Suppressor macrophage (primary cell): ENCODE data around the gene SBF1.
A peak's percentile ranks its signal among the peaks of the same experiment; 100 is the strongest.
"Not testable (repeated sequence)": the region's sequence is repeated elsewhere in the genome, so short reads cannot be mapped to it uniquely, and the experiment has no call there.

ENCODE experiments used
- DNase-seq, 4 experiments: peaks; one replicate each; pipeline ENCODE4 v3.0.0-alpha.2; 2020 to 2022

Gene SBF1

DNA sequence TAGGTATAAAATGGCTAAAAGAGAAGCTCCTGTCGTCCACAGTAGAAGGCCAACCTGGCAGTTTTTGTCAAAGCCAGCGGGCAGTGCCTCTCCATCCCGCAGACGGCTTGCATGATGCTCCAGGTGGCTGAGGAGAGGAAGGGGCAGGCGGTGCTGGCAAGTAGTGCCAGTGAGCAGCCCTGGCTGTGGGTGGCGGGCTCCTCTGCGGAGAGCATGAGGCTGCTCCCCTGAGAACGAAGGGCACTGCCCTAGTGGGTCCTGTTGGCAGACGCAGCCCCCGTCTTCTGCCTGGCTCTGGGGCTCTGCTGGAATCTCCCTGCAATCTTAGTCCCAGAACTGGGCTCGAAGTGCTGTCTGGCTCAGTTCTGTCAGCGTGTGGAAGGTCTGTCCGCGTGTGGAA, 50.9 kb downstream of the SBF1 start:
- DNase-seq: no peak

DNA sequence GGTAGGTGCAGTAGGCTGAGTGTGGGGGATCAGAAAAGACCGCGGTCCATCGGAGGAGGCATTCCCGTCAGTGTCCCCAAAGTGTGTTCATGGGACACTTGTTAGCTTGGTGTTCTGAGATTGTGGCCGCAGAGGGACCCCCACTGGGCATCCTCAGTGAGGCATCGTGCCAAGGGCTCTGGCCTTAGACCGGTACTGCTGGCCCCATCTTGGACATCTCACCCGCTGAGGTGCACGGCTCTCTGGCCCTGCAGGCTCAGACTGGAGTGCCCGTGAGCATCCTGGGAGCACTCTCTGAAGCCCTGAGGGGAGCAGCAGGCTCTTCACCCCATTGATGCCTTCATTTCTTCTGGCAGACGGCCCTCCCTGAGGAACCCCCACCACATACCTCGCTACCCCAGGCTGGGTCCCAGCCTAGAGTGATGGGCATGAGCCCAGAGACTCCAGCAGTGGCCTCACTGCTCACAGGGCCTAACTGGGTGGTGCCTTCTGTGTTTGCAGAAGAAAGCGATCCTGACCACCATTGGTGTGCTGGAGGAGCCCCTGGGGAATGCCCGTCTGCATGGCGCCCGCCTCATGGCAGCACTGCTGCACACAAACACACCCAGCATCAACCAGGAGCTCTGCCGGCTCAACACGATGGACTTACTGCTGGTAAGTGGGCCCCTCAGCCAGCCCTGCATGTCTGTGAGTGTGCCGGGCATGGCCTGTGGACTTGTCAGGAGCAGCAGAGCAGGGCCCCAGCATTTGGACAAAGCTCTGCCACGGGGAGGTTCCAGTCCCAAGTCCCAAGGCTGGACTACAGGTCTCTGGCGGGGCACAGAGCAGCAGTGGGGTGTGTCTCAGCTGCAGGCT, 51.6 kb downstream of the SBF1 start:
- no peak for DNase-seq

DNA sequence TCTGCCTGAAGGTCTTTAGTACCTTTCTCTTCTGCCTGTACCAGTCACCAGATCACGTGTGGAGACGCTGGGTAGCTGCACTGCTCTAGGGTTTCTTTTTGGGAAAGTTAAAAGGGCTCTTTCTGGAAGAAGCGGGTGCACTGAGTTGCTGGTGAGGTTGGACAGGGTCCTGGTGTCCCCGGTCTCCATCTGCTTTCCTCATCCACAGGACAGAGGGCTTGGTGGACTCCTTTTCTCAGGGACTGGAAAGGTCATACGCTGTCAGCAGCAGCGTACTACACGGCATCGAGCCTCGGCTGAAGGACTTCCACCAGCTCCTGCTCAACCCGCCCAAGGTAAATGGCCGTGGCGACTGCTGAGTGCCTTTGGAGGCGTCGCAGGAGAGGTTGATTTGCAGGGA, 52.8 kb downstream of the SBF1 start:
- no peak for DNase-seq

DNA sequence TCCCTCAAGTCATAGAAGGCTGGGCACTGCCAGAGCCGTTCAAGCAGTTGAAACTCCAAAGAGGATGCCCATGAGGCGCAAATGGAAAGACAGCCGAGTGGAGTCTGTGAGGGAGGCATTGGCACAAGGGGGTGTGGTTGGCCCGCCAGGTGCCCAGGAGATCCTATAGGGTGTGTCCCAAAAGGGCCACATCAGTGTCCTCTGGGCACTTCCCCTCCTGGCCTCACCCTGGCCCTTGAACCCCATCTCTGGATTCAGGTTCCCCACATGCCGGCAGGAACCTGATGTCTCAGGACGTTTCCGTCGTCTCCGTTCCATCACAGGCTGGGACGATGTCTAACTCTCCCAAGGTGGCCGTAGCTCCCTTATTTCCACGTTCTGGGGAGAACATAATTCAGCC, 54.3 kb downstream of the SBF1 start:
- DNase-seq: no peak

DNA sequence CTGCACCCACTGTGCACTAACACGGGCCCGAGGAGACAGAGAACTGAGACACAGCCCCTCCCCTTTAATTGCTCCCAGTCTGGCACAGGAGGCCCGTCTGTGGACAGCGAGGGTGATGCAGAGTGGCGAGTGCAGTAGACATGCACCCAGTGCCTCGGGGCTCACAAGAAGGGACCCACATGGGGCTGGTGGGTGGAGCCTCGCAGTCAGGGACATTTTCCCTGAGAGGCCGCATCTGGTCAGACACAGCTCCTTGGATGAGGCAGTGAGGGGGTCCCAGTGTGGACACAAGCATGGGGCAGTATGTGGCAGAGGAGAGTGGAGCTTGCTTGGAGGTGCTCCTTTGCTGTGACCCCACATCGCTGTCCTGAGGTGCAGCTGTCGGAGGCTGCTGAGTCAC, 54.8 kb downstream of the SBF1 start:
- DNase-seq: no peak

DNA sequence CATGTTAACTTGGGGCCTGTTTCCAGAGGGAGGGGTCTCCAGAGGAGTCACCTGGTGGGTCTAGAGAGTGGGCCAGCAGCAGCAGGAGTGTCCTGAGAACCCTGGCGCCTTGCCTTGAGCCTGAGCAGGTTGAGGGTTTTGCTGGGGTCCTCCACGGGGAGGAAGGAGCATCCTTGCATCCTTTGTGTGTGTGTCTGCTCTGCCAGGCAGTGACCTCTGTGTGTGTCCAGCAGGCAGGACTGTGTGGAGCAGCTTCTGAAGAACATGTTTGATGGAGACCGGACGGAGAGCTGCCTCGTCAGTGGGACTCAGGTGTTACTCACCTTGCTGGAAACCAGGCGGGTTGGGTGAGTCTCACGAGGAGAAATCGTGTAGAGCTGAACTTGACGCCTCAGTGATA, 55.7 kb downstream of the SBF1 start:
- DNase-seq: no peak

DNA sequence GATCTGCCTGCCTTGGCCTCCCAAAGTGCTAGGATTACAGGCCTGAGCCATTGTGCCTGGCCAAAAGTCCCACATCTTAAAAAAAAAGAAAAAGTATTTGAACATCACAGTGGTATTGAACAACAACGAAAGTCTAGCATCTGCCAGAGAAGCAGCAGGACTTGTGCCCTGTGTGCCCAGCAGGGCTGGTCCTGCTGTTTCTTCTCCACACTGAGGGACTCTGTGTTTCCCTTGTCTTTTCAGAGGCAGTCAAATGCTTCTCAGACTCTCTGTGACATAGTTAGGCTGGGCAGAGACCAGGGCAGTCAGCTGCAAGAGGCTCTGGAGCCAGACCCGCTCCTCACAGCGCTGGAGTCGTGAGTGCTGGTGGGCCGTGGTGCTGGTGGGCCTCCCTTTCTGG, 56.2 kb downstream of the SBF1 start:
- DNase-seq: no peak

DNA sequence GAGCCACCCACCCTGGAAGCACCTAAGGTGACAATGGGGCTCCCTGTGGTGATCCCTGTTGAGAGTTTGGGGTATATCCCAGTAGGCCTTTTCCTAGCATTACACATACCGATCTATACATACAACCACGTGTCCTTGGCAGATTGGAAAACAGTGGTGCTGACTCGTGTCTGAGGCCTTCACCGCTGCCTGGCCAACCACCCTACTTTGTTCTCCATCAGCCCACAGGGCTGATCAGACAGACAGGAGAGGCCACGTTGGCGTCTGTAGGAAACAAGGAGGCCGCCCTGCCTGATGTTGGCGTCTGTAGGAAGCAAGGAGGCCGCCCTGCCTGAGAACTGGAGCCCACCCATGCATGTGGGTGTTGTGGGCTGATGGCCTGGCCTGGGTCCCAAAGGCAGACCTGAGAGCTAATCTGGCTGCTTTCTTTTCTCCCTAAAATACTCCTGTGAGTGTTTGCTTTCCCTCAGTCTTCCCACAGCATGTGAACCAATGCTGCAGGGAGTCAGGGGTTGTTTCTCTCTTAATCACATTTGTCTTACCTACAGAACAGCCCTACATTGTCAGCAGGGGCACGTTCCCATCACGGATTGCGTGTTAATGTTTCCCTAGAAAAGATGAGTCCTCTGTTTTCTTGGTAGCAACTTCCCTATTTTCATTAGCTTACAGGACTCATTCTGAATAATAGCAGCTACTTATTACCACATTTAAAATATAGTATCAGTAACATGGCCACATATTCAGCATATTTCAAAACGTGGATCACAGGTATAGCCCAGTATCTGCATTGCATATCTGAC, 57.2 kb downstream of the SBF1 start:
- peak; percentile 46 to 70 (median 60) for DNase-seq

DNA sequence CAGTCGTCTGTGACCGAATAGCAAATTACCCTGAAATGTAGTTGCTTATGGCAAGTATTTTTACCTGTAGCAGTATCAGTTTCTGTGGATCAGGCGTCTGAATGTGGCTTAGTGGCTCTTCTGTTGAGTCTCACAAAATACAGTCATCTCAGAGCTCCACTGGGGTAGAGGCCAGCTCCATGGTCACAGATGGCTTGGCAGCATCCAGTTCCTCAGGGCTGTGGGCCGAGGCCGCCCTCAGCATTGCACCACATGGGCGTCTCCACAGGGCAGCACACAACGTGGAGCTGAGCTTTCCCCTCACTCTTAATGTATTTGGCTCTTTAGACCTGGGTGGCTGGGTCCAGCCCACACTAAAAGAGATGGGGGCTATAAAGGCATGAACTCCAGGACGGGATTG, 57.8 kb downstream of the SBF1 start:
- no peak for DNase-seq

DNA sequence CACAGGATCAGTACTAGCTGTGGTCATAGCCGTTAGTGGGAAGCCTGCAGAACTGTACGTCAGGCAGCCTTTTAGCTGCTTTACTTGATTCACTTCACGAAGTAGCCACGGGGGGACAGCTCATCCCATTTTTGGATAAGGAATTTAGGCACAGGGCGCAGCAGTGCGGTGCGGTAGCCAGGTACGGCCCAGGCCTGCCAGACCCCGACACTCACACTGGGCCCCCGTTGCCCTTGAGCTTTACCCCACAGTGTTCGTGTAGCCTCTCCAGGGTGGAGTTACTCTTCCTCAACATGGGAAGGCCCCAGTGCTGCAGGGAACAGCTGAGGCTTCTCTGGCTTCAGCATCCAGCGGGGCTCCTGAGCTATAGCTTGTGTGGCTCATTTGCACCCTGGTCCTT, 59.4 kb downstream of the SBF1 start:
- DNase-seq: no peak

DNA sequence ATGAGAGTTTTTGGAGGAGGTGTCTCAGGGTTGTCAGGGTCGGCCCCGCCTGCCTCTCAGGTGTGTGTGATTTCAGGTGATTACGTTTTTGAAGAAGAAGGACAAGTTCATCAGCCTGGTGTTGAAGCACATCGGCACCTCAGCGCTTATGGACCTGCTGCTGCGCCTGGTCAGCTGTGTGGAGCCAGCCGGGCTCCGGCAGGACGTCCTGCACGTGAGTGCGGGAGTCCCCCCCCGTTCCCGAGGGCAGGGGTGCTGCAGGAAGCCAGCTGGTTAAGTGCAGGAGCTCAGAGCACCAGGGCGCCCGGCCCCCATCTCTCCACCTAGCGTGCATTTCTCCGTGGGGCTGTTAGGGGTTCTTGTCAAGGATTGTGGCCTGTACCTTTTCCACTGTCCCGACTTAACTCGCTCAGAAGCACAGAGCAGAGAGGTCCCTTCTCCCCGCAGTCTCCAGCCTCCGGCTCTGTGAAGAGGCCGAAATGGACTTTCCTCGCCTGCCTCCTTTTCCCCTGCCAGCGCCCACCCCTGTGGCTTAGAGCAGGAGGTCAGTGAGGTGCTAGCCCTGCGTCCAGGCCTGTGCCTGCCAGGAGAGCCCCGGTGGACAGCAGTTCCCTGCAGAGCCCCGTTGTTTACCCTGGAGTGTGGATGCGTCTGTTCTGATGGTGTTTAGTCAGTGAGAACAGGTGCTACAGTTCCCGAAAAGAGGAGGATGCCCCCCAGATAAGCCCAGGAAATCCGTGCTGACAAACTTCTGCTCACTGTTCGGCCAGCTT, 60.2 kb downstream of the SBF1 start:
- no peak for DNase-seq

DNA sequence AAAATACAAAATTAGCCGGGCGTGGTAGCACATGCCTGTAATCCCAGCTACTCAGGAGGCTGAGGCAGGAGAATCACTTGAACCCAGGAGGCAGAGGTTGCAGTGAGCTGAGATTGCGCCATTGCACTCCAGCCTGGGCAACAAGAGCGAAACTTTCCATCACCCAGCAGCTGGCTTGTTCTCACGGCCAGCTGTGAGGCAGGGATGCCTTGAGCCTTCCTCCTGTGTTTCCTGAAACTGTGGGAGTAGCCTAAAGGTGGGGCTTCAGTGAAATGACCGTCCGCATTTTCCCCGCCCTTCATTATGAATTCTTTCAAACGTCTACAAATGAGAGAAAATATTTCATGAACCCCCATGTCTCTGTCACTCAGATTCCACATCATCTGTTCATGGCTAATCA, 65.9 kb downstream of the SBF1 start:
- DNase-seq: not testable (repeated sequence)

DNA sequence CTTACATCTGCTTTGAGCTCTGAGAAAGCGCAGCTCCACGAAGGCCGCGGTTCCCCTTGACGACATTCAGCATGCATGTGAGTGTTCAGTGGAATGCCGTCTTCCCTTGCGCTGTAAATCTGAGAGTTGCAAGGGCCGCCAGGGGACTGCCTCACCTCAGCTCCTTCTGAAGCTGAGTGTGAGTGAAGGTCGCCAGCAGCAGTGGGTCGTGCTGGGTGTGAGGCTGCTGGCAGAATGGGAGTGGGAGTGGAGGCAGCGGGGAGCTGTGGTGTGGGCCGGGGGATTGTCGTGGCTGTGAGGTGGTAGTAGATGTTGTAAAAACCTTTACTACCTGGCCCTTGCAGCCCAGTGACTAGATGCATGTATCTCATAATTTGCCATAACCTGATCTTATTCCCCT, 66.5 kb downstream of the SBF1 start:
- no peak for DNase-seq

DNA sequence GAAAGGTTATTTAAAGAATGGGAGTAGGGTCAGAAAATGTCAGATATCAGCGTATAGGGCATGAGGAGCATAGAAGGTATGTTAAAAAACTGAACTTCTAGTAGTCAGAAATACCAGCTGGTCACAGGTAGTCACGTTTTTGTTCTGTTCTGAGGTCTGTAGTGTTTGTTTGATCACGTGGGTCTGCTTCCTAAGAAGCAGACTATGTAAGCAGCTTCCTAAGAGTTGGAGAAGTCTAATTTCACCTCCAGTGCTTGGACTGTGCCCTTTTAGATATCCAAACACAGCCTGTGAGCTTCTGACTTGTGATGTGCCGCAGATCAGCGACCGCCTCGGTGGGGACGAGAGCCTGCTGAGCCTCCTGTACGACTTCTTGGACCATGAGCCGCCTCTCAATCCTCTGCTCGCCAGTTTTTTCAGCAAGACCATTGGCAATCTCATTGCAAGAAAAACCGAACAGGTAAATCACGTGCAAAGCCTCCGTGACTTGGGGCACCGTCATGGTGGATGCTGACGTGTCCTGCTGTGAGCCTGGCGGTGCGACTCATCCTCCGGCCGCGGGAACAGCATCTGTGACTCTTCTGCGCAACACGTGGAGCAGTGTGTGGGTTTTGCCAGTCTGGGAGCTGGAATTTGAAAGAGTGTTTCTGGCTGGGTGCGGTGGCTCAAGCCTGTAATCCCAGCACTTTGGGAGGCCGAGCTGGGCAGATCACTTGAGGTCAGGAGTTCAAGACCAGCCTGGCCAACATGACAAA, 68.2 kb downstream of the SBF1 start:
- DNase-seq: no peak

DNA sequence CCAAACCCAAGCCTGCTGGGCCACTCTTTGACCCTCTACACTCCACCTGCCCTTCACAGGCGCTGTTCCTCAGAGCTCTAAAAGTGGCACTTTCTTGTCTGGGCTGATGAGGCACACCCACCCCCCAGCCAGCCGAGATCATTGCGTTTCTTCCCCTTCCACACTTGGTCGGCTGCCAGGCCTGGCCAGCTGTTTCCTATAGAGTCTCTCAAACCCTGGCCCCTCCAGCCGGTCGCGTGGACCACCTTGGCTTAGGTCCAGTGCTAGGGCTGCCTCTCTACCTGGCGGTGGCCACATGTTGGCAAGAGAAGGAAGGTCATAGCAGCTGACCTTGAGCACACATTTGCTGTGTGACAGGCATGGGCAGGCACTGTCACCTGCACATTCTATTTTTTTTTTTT, 71.1 kb downstream of the SBF1 start:
- DNase-seq: peak; percentile 80 to 90 (median 85)

DNA sequence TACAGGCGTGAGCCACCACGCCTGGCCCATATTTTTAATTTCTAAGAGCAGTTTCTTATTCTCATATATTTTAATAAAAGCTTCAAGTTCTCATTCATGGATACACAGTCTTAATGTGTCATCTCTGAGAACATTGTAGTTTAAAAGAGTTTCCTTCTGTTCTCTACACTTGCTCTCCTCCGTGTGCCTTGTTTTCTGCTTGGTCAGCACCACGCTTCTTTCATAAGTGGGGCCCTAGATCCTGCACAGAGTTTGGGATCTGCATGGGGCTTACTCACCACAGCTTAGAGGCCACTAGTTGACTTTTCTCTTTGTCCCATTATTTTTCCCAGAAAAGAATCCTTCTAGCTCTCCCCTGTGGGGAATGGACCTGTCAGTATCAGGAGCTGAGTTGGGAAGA, 72.9 kb downstream of the SBF1 start:
- DNase-seq: peak in 3 of 4 experiments; percentile 23 to 63 (median 43)

DNA sequence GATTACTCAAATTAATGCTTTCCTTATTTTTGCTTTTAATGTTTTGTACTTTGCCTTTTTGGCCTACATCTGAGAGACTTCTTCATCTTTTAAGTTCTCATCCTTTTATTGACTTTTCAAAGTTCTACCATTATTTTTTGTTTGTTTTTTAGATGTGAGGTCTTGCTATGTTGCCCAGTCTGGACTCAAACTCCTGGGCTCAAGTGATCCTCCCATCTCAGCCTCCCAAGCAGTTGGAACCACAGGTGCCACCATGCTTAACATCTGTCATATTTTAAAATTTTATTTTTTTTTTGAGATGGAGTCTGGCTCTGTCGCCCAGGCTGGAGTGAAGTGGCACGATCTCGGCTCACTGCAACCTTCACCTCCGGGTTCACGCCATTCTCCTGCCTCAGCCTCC, 73.9 kb downstream of the SBF1 start:
- DNase-seq: no peak

DNA sequence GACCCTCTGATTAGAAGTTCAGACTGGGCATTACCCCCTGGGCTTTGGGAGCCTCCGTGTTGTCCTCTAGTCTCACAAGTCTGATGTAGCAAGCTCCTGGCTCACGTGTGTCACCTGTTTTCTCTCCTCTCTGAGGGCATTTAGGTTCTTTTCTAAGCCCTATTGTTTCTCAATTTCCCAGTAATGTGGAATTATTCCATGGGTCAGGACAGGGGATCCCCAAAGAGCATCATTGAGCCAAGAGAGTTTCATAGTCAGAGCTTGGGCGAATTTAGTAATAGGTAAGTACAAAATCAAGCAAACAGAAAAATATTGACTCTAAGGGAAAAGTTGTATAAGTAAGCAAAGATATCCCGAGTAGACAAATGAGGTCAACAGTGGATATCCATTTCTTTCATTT, 74.4 kb downstream of the SBF1 start:
- DNase-seq: no peak

DNA sequence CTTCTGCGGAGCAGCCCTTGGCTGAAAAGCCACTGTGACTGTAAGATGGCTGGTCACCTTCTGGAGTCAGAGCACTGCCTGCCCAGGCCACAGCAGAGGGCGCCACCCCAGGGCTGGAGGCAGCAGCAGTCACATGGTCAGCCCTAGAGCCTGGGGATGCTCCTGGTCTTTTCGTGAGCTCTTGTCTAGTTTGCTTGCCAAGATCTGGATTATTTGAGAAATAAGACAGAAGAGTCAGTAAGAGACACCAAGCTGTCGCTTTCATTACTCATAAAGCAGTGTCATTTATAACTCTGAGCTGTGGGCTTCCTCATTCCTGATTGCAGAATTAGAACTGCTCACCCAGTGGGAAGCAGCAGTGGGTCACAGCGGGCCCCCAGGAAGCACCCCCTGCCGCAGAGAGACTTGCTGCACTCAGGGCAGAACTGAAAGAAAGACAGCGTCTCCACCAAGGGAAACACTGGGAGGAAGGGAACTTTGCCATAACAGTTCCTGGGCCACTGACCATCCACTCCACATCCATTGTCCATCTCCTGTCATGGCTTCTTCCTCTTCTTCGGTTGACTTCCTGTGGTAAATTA, 75.0 kb downstream of the SBF1 start:
- peak; percentile 87 to 94 (median 88) for DNase-seq

DNA sequence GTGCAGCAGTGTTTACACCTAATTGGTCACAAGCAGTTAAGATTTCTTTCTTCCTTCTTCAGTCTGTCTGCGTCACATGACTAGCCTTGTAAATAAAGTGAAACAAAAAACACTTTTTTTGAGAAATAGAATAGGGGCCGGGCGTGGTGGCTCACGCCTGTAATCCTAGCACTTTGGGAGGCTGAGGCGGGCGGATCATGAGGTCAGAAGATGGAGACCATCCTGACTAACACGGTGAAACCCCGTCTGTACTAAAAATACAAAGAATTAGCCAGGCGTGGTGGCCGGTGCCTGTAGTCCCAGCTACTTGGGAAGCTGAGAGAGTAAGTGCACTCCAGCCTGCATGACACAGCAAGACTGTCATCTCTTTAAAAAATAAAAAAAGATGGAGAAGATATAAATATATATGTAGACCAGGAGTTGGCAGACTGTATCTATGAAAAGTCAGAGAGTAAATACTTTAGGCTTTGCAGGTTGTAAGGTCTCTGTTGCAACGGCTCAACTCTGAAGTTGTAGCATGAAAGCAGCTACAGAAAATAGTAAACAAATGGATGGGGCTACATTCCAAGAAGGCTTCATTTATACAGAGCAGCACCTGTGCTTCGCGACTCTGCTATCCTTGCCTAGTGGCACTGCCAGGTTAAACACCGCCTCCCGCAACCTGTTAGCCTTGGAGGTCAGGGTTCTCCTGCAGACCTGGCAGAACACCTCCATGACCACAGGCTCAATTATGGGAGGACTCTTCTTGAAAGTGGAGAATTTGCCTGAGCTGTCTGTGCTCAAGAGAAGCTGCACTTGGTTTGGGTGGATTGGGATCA, 75.8 kb downstream of the SBF1 start:
- peak; percentile 48 to 73 (median 64) for DNase-seq
